SU-DHL-6 (cell line): ENCODE measurements around the gene MIPEP.

Source experiments
- H2AFZ ChIP-seq: fragments of 200-600 bp; sonication (generic); 2 replicates; pipeline ENCODE4 v1.6.1; 2014; ENCODE audit warnings: low read depth, mild to moderate bottlenecking, moderate library complexity, mixed read lengths, antibody characterized with exemption, low read length; ENCODE audit not compliant: severe bottlenecking
- H3F3A ChIP-seq: fragments of 200-600 bp; shearing (Covaris generic); 2 replicates; pipeline ENCODE4 v1.6.0; 2016; ENCODE audit warnings: antibody characterized with exemption, mild to moderate bottlenecking; ENCODE audit not compliant: insufficient read depth
- H3K27ac ChIP-seq: fragments of 200-600 bp; sonication (generic); 2 replicates; pipeline ENCODE4 v1.5.1; 2016; ENCODE audit warnings: low read depth, mild to moderate bottlenecking, low read length, moderate library complexity, mixed read lengths
- H3K27me3 ChIP-seq: fragments of 200-600 bp; sonication (generic), shearing (Covaris generic); 2 replicates; pipeline ENCODE4 v1.6.0; 2014; ENCODE audit warnings: mild to moderate bottlenecking, low read length
- H3K36me3 ChIP-seq: fragments of 200-600 bp; sonication (generic); 2 replicates; pipeline ENCODE4 v1.6.1; 2014; ENCODE audit warnings: mild to moderate bottlenecking, low read length, mixed read lengths
- H3K4me2 ChIP-seq: fragments of 300-600, 200-600 bp; shearing (Covaris generic), sonication (generic); 2 replicates; pipeline ENCODE4 v1.6.0; 2014; ENCODE audit warnings: low read length, low read depth, mild to moderate bottlenecking; ENCODE audit not compliant: poor library complexity, severe bottlenecking
- H3K4me3 ChIP-seq: fragments of 200-600 bp; sonication (generic); 2 replicates; pipeline ENCODE4 v1.5.1; 2014; ENCODE audit warnings: antibody characterized with exemption, low read length, mild to moderate bottlenecking, mixed read lengths; ENCODE audit not compliant: insufficient read depth, poor library complexity, severe bottlenecking
- H3K79me2 ChIP-seq: fragments of 200-600 bp; sonication (generic); 2 replicates; pipeline ENCODE4 v1.6.1; 2014; ENCODE audit warnings: mild to moderate bottlenecking, low read length, moderate library complexity; ENCODE audit not compliant: insufficient read depth
- H3K9ac ChIP-seq: fragments of 200-600 bp; sonication (generic); 2 replicates; pipeline ENCODE4 v1.7.0; 2014; ENCODE audit warnings: mild to moderate bottlenecking, low read length
- H3K9me2 ChIP-seq: fragments of 200-600 bp; sonication (generic); replicated peaks from 2 replicates; pipeline ENCODE4 v1.6.1; 2014; ENCODE audit warnings: low read length; ENCODE audit not compliant: insufficient read depth
- H3K9me3 ChIP-seq: fragments of 200-600 bp; sonication (generic); 2 replicates; pipeline ENCODE4 v1.6.1; 2014; ENCODE audit warnings: low read length, mixed read lengths; ENCODE audit not compliant: insufficient read depth
- H4K20me1 ChIP-seq: fragments of 200-600 bp; sonication (generic); 2 replicates; pipeline ENCODE4 v1.6.1; 2014; ENCODE audit warnings: low read depth, mild to moderate bottlenecking, antibody characterized with exemption, low read length, moderate library complexity, mixed read lengths
- CTCF ChIP-seq: fragments of 200-600 bp; sonication (generic); IDR thresholded peaks from one replicate; pipeline ENCODE4 v1.5.1; 2017; ENCODE audit warnings: antibody characterized with exemption, mild to moderate bottlenecking, low read length, moderate library complexity; ENCODE audit not compliant: insufficient read depth, poor library complexity, severe bottlenecking
- EZH2phosphoT487 ChIP-seq: fragments of 200-600 bp; sonication (generic), shearing (Covaris generic); conservative IDR thresholded peaks from 2 replicates; pipeline ENCODE4 v1.6.1; 2018; ENCODE audit warnings: mild to moderate bottlenecking, antibody characterized with exemption, low read length, moderate library complexity, mixed read lengths

MIPEP gene

GRCh38 chr13:23888658-23889614 lies at the start of gene MIPEP:
Gene MIPEP (minus strand): TSS chr13:23889400. CDS start chr13:23889320, 80 bp downstream.
- no peaks in the 10 kb centered on the region for H3K27me3 ChIP-seq
- H3K36me3 ChIP-seq = no peaks in the 10 kb centered on the region
- H4K20me1 ChIP-seq = no peaks in the 10 kb centered on the region
- no peaks in the 10 kb centered on the region for H3K9me3 ChIP-seq
- peak within 1 kb of the TSS; percentile 66 for H3K4me2 ChIP-seq
- TF ChIP-seq EZH2phosphoT487 (no peak), CTCF (peak; percentile 58)
- H3K79me2 ChIP-seq = peaks cover 4% of the 10 kb centered on the region
- H3K27ac ChIP-seq = peak within 1 kb of the TSS; percentile 25; the same call in 1 of the 2 replicates
- no peaks in the 10 kb centered on the region for H3F3A ChIP-seq
- H3K4me3 ChIP-seq = peak within 1 kb of the TSS; percentile 68
- no peaks in the 10 kb centered on the region for H3K9me2 ChIP-seq
- H3K9ac ChIP-seq = peak within 1 kb of the TSS; percentile 69
- H2AFZ ChIP-seq = peak within 1 kb of the TSS; percentile 89

DNA sequence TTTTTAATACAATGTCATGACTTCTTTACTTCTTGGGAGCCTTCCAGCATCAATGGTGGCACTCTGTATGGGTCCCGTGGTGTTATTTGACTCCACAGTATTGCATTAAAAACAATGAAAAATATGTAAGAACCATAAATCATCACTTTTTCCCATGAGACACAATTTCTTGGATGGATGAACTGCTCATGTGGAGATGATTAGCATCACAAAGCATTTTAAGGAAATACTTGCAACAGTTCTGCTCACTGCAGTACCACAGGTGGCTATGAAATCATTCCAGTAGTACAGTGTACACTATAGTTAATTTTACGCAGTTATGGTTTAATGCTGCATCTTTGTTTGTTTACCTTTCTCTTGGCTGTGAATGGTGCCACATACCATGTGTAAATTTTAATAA lies 45.3 kb upstream of the MIPEP start:
- TF ChIP-seq CTCF (no peak), EZH2phosphoT487 (no peak)
- no peaks in the 10 kb centered on the region for H3K27me3 ChIP-seq
- H3K27ac ChIP-seq = no peak overlapping the region

DNA sequence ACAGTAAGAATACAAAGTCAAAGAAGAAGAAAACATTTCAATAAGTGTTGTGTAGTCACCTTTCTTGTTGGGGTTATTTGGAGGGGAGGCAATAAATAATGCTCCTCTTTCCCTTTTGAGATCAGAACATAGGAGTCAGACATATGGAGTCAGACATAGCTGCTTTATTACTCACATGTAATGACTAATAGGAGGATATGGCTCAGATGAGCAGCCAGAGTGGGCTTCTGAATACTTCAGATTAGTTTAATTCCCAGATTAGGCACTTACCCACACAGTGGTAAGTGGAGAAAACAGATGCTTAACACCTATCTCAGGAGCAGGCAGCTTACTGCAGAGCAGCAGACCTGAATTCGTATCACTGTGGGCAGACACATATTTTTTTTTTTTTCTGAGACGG lies 39.8 kb upstream of the MIPEP start:
- H3K27ac ChIP-seq = no peak overlapping the region
- no peaks in the 10 kb centered on the region for H4K20me1 ChIP-seq
- no peaks in the 10 kb centered on the region for H3F3A ChIP-seq
- H3K36me3 ChIP-seq = no peaks in the 10 kb centered on the region
- no peaks in the 10 kb centered on the region for H3K9me3 ChIP-seq
- no peak overlapping the region for H2AFZ ChIP-seq
- no peak for TF ChIP-seq EZH2phosphoT487
- no peak for TF ChIP-seq CTCF
- H3K79me2 ChIP-seq = no peaks in the 10 kb centered on the region
- H3K9ac ChIP-seq = no peak overlapping the region
- no peak overlapping the region for H3K4me3 ChIP-seq
- no peaks in the 10 kb centered on the region for H3K27me3 ChIP-seq
- H3K4me2 ChIP-seq = no peak overlapping the region
- no peaks in the 10 kb centered on the region for H3K9me2 ChIP-seq

More for the DNA sequence above, 45.3 kb upstream of the MIPEP start:
- Histone ChIP-seq H2AFZ (no peak overlapping the region), H3K36me3 (no peaks in the 10 kb centered on the region), H3K9me3 (no peaks in the 10 kb centered on the region), H3K9ac (no peak overlapping the region), H3K4me3 (no peak overlapping the region), H4K20me1 (no peaks in the 10 kb centered on the region), H3K79me2 (no peaks in the 10 kb centered on the region), H3K4me2 (no peak overlapping the region), H3F3A (no peaks in the 10 kb centered on the region), H3K9me2 (no peaks in the 10 kb centered on the region)
